GM12872 (cell line): ENCODE data around the gene GRID2IP.

Experiments
- TF ChIP-seq, protein P1 (sequence below): IDR thresholded peaks from 3 replicates; pipeline ENCODE4 v1.5.1; 2011; ENCODE audit warnings: low read depth, mild to moderate bottlenecking, low read length, moderate library complexity; ENCODE audit not compliant: insufficient read depth

The GRID2IP gene

DNA sequence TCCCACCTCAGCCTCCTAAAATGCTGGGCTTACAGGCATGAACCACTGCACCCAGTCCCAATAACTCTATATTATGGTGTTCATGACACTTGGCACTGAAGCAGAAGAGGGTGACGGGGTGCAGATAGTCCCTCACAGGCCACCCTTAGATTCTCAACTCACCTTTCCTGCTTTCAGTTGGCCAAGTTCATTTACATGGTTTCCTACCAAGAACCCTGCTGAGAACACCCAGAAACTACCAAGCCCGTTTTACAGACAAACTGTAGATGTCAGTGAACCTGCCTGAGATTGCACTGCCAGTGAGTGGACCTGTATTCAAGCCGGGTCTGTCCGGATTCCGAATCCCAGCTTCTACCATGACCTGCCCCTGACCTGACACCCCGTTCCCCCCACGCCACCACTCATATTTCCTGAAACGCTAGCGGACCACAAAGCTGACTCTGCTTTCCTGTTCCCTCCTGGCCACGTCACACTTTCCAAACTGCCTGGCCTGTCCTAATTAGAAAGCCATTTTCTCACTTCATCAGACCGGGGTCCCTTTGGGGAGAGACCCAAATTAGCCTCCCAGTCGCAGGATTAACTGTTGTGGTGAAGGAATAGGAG, 17.3 kb downstream of the GRID2IP start:
- TF ChIP-seq, protein P1, sequence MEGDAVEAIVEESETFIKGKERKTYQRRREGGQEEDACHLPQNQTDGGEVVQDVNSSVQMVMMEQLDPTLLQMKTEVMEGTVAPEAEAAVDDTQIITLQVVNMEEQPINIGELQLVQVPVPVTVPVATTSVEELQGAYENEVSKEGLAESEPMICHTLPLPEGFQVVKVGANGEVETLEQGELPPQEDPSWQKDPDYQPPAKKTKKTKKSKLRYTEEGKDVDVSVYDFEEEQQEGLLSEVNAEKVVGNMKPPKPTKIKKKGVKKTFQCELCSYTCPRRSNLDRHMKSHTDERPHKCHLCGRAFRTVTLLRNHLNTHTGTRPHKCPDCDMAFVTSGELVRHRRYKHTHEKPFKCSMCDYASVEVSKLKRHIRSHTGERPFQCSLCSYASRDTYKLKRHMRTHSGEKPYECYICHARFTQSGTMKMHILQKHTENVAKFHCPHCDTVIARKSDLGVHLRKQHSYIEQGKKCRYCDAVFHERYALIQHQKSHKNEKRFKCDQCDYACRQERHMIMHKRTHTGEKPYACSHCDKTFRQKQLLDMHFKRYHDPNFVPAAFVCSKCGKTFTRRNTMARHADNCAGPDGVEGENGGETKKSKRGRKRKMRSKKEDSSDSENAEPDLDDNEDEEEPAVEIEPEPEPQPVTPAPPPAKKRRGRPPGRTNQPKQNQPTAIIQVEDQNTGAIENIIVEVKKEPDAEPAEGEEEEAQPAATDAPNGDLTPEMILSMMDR, result no peak

DNA sequence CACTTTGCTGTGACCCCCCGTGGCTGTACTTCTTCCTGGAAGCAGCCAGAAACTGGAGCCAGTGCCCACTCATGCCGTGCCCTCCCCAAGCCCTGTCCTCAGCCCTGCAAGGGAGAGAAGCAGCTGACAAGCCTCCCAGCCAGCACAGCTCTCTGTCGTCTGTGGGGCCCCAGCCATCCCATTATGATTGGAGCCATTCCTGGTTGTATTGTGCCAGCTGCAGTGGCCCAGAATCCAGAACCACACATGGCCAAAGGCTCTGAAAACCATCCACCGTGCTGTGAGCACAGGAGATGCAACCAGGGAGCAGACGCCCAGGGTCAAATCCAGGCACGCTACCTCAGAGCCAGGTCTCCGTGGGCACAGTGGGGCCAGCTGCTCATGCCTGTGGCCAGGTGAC, 18.7 kb downstream of the GRID2IP start:
- TF ChIP-seq, protein P1, result no peak

- TF ChIP-seq, protein P1, result no peak
Measured at GRCh38 chr7:6531492-6532279, 19.6 kb downstream of the GRID2IP start.

DNA sequence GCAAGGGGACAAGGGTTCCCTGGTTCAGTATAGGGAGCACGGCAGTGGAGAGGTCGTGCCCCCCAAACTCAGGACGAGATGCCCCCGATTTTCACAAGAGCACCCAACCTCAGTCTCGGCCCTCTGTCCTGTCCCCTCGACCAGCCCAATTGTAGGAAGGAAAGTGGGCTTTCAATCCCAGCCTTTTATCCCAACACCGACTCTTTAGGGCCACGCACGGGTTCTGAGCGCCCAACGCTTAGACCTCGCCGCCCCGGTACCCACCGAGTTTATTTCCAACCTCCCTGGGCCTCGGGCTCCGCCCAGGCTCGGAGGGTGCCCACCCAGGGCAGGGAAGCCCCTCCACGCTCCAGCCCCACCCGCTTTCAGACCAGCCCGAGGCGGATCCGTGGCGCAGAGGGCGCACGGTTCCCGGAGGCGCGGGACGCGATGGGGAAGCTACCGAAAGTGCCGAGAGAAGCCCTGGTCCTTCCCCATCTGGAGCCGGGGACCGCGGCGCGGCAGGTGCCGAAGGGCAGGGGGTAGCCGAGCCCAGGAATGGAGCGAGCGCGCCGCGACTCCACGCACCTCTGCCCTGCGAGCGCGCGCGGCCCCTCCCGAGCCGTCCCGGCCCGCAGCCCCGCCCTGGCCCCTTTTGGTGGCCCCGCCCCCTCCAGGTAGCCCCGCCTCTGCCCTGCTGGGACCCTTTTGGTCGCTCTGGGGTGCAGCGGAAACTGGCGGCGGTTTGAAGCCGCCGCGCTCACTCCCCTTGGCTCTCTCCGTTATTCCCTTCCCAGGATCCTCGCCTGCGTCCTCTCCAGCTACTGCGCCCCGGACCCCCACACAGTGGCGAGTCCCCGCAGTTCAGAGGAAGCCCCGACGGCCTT, 20.4 kb downstream of the GRID2IP start:
- TF ChIP-seq, protein P1, result no peak

DNA sequence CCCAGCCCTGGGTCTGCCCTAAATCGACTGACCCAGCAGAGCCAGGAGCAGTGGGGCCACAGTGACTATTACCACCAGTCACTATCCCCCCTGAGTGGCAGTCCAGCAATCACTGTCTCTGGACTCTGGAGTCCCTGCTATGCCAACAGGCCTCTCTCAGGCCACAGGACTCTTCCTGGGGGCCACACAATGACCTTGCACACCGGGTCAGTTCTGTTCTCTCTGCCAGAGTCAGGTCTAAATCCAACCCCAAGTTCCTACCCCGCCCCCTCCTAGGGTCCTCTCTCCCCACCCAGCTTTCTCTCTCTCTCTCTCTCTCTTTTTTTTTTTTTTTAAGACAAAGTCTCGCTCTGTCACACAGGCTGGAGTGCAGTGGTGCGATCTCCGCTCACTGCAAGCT, 21.6 kb downstream of the GRID2IP start:
- TF ChIP-seq, protein P1, result no peak

DNA sequence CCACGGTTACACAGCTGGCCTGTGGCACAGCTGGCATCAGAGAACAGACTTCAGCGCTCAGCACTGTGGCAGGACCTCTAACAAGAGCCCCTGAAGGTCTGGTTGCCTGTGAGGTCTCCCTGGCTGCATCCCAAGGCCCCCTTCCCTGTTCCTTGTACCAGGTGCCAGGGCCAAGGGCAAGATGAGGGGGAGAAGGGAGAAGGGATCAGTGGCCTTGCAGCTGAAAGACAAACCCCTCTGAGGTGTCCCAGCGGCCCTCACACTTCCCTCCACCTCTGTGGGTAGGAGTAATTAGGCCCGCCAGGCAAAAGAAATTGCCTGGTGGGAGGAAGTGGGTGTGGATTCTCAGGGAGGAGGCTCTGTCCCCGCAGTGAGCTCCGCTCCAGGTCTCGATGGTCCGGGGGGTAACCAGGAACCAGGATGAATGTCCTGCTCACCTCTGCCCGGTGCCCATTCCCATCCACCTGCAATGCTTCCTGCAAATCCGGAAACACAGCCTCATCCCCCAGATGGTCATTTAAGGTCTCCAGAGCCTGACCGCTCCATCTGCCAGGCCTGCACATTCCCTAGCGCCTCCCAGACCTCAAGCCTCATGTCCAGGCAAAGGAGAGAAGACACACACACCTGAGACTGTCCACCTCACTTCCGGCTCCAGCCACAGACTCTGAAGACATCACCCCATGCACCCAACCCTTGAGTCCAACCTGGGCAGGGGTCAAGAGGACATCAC, 22.7 kb downstream of the GRID2IP start:
- TF ChIP-seq, protein P1, result no peak
